Stimulated activated CD4-positive, alpha-beta T cell treated with anti-CD3 and anti-CD28 coated beads, Interleukin-1b, Interleukin-23, amount 100 ng/mL, for 4 hours (primary cell): ENCODE results near the gene ANO2.

Source experiments
- DNase-seq, 2 donors: peaks; one replicate each; pipeline ENCODE4 v3.0.0-alpha.2; 2020; ENCODE audit warnings: low read depth in 2 of 2

Gene ANO2

GRCh38 chr12:5582018-5582417, 363.0 kb downstream of the ANO2 start:
- no peak for DNase-seq

DNA sequence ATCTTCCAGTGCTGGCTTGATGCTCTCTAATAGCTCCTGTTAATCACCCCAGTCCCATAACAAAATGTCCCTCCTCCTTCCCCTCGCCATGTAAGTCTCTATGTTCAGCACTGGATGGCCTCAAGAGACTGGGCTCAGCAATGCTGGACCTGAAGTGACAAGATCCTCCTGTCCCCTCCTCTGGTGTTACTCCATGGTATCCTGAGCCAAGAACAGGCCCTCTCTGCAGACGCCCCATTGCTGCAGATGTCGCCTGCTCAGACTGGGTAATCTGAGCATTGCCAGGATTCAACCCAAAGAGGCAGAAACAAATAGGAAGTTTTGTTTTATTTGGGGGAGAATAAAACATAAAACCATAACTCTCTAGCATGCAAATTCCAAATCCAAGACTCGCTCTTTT, 363.4 kb downstream of the ANO2 start:
- no peak for DNase-seq

- DNase-seq, result no peak
Observed at GRCh38 chr12:5581019-5581418, 364.0 kb downstream of the ANO2 start.

DNA sequence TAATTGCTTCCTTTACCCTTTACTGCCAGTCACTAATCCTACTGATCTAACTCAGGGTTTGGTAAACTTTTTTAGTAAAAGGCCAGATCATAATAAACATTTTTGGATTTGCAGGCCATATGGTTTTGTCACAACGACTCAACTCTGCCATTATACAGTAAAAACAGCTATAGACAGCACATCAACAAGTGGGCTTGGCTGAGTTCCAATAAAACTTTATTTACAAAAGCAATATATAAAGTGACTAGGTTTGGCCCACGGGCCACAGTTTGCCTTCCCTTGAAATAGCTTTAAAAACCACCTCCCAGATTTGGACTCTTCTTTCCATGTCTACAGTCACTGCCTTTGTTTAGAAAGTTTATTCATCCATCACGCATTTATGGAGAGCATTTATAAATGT, 366.3 kb downstream of the ANO2 start:
- no peak for DNase-seq

- no peak for DNase-seq
Observed at GRCh38 chr12:5577741-5578140, 367.3 kb downstream of the ANO2 start.

DNA sequence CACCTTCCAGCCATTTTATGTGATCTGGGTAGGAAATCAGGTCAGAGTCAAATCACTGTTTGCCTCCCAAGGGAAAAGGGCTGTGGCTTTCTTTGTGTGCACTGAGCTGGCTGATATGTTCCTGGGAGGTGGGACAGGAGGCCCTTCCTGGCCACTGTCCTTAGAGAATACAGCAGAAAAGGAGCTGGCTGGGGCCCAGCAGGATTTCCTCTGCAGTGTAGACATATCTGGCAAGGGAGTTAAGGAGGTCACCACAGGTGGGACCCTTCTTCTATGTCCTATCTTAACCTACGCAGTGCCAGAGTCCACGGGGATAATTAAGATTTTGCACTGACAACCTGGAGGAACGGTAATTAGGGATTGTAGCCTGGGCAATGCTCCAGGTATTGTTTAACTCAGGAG, 367.8 kb downstream of the ANO2 start:
- no peak for DNase-seq

DNA sequence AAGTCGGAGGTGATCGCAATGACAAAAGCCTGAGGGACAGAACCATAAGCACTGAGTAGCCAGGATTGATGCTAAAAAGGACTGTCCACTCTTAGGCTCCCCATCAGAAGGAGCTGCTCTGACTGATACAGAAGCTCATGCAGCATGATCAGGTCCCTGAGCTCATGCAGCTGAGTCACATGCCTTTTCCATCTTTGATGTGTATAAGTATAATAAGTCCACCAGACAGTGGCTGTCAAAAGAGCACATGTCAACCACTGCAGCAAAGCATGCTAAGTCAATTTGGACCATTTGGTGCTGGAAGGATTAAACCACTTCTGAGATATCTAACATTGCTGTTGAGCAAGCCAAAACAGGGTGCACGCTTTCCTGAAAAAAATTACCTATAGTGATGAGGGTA, 369.1 kb downstream of the ANO2 start:
- DNase-seq, result no peak

DNA sequence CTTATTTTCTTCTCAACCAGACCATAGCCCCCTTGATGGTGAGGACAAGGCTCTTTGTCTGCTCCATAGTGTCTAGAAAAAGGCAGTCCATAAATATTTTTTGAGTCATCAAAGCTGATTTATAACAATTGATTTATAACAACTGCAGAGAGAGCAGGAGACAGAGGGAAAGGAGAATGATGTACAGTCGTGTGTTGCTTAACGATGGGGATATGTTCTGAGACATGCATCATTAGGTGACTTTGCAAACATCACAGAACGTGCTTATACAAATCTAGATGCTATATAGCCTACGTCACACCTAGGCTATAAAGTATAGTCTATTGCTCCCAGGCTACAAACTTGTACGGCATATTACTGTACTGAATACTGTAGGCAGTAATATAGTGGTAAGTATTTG, 369.8 kb downstream of the ANO2 start:
- DNase-seq, result no peak

DNA sequence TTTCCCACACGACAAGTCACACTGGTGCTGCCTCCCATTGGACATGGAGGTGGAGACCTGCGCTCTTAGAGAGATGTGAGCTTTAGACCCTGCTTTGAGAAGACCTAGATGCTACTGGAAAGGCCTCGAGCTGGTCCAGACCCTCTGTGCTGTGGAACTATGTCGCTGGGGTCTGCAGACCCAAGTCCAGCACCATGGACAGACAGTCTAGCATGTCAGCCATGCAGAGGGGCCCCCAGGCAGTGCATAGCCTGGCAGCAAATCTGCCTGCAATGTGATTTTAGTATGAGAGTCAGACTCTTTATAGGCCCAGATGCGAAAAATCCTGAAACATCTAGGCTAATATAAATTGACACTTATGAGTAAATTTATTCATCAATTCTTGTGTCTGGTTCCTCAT, 371.7 kb downstream of the ANO2 start:
- DNase-seq, result no peak

GRCh38 chr12:5571115-5571514, 373.9 kb downstream of the ANO2 start:
- no peak for DNase-seq

DNA sequence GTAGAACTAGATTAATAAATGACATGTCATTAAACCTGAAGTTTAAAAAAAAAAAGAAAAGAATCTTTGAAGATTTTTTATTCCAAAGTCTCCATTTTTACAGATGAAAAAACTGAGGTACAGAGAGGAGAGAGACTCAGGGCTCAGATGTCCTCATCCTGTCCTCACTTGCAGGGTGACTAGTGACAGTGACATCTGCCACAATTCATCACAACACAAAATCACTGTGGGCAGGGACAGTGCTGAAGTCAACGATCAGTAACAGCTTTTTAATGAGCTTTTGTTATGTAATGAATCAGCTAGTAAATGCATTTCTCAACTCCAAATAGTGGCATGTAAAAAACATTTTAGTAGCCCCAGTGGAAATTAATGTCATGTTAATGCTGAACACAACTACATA, 374.6 kb downstream of the ANO2 start:
- DNase-seq, result no peak

GRCh38 chr12:5568325-5568981, 376.6 kb downstream of the ANO2 start:
- no peak for DNase-seq

- DNase-seq, result no peak
Observed at GRCh38 chr12:5567016-5567725, 377.9 kb downstream of the ANO2 start.

- DNase-seq, result no peak
Observed at GRCh38 chr12:5565933-5566599, 379.0 kb downstream of the ANO2 start.

DNA sequence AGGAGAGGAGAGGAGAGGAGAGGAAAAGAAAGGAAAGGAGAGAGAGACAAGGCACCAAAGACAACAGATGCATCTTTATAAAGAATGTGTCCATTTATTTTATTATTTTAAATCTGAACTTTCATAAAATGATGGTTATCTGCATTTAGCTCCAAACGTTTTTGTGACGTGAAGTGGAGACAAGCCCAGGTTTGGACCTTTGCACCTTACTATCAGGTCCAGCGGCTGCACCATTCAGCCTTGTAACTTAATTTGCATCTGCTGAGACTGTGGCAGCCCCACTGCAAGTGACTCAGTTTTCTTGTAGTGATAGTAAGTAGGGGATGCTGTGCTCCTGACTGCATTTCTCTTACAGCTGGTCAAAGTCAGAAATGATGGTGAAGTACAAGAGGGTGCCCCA, 382.5 kb downstream of the ANO2 start:
- DNase-seq, result no peak

DNA sequence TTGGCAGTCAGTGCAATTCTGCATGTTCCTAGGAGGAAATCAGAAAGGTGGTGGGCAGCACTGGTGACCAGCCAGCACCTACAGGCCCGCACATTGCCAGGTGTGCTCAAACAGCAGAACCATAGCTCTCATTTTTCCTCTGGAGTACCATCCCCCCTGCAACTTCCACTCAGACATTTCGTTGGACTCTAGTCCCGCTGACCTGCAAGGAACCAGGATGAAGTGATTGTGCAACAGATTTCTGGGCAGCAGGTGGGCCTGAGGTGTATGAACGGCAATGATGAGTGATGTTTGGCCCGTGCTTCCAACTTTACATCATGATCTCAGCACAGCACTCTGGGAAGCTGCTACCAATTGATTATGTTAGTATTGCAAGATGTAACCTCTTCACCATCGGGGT, 383.2 kb downstream of the ANO2 start:
- no peak for DNase-seq

GRCh38 chr12:5561057-5561456, 384.0 kb downstream of the ANO2 start:
- no peak for DNase-seq

GRCh38 chr12:5560265-5560664, 384.8 kb downstream of the ANO2 start:
- DNase-seq, result no peak

- no peak for DNase-seq
Observed at GRCh38 chr12:5557906-5558305, 387.2 kb downstream of the ANO2 start.

GRCh38 chr12:5556946-5557673, 387.9 kb downstream of the ANO2 start:
- no peak for DNase-seq

DNA sequence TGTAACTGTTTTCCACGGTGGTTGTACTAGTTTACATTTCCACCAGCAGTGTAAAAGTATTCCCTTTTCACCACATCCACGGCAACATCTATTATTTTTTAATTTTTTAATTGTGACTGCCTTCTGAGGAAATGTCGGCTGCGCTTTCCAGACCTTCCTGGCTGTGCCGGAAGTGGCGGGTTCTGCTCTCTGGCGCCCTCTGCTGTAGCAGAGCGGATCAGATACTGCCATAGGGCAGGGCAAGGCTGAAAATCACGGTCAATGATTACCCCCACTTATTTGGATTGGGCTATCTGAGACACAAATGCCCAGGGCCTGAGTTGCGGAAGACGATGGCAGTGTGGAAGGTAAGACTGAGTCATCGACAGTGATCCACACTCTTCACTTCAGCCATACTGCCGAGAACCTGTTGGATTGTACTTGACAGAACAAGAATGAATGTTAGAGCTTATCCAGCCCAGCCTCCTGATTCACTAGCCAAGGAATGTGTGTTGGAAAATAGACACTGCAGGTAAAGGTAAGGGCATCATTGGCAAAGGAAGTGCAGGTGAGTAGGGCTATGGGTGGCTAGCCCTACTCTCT, 388.9 kb downstream of the ANO2 start:
- DNase-seq, result no peak

DNA sequence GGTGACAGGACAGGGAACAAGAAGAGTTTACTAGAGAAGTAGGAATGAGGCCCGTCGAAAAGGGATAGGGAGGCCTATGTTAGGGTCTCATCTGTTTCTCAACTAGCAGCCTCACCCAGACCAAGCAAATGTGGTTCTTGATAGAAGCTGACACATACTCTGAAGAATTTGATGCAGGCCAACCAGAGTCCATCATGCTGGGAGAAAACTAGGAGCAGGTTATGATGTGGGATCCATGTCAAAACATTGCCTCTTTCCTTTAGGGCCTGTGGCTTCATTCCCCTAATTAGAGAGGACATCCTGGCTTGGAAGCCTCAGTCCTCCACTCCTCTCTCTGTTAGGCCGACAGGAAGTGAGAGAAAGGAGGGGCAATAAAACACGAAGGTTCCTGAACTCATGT, 390.3 kb downstream of the ANO2 start:
- no peak for DNase-seq
